ENCODE data around the gene C19orf12. TPM values are rescaled to one million over a fixed set of nuclear protein-coding genes. Genes with fewer than 3 reads are reported as not detected.
"Not testable (repeated sequence)": the region's sequence is repeated elsewhere in the genome, so short reads cannot be mapped to it uniquely, and the experiment has no call there.

Gene C19orf12
- polyA plus RNA-seq, 1 donor, result 27.9 TPM

DNA sequence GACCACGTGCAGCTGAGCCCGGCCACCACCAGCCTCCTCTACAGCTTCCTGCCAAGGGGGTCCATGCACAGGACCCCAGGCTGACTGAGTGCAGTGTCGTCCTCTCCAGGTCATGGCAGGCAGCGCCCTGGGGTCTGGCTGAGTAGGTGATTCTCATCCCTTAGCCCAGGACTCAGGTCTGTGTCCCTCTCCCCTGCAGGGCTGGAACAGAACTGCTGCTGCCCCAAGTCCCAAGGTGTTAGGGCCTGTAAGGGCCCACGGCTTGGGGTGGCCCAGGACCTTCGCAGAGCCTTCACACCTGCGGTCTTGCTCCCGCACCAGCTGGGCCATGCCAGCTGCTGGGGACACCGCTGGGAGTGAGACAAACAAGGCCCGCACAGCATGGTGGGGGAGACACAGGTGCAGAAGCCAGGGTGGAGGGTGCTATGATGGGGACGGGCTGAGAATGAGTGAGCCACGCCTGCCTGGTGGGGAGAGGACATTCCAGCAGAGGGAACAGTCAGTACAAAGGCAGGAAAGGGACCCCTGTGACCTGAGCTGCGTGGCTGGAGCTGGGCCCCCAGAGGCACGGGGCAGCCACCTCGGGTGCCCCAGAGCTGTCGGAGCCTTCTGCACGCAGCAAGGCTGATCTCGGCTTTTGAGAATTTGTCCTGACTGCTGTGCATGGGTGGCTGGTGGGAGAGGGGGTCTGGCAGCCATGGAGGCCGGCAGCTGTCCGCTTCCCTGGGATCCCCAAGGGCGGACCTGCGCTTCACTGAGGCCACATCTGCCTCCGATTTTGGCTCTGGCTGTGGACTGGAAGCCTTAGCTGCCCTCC is 37.9 kb downstream of the C19orf12 start:
- no peak for DNase-seq

DNA sequence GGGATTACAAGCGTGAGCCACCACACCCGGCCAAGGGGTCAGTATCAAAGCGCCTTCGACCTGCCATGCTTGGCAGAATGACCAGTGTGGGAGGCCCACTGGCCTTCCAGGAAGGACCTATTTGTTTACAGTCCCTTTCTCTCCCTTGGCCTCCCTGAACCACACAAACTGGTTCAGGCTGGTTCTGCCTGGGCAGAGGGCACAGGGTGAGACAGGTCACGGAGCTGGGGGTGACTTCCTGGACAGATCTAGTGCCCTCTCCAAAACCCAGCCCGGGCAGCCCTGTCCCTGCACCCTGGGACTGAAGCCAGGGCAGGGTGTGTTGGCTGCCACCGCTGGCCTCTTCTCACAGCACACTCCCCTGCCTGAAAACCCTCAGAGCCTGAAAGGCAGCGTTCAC is 38.5 kb downstream of the C19orf12 start:
- no peak for DNase-seq

DNA sequence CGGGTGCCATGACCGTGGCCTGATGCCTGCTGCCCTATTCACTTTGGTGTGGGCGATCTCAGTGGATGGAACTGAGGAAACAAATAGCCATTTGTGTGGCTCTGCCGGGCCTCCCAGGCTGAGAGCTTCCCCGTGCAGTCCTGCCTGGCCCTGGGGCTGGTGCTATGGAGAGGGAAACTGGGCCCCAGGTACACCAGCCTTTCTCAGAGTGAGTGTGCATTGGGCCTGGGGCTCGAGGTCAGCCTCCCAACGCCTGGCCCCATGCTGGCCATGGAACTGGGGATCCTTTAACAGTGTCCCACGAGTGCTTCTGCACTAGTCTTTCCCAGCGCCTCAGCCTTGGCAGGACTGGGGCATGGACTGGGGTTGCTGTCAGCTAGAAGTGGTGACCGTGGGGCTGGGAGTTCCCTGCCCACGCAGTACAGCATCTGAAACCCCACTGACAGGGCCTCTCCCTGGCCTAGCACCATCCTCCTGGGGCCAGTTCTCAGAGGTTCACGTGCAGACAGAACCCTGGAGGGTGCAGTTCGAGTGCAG is 39.3 kb downstream of the C19orf12 start:
- no peak for DNase-seq

DNA sequence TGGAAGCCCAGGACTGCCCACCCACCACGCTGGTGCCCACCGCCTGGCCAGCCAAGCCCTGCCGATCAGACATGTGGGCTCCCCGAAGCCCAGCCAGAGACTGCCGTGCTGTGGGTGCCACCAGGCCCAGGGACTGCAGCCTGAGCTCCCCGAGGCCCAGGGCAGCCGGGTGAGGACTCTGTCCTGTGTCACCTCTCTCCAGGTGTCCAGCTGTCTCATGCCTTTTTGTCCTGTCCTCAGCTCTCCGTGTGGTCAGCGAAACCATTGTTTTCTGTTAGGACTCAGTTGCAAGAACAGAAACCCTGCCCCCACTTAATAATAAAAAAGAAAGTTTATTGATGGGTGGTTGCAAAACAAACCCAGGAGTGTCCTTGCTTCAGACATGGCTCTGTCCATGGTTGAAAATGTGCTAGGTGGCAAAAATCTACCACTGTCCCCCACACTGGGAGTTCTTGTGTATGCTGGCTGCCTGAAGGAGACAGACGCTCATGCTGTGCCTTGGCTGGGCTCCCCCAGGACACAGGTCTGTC is 39.9 kb downstream of the C19orf12 start:
- no peak for DNase-seq

DNA sequence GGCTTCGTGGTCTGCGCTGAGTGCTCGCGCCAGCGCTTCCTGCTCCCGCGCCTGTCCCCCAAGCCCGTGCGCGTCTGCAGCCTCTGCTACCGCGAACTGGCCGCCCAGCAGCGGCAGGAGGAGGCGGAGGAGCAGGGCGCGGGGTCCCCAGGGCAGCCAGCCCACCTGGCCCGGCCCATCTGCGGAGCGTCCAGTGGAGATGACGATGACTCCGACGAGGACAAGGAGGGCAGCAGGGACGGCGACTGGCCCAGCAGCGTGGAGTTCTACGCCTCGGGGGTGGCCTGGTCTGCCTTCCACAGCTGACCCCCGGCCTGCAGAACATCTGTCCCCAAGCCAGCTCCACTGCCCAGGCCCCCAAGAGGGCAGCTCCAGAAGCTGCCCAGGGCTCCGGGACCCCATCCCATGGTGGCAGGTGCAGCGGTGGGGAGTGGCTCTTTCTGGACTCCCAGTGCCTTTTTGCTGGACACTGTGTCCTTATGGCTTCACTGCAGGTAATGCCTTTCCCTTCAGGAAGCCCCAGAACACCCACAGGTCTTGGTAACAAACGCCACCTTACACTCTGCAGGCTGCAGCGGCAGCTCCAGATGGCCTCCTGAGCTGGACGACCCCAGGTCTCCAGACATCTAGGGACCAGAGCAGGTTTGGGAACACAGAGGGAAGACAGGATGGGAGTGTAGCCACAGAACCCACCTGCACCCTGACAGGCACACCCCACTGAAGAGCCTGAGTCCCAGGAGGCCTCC is 40.5 kb downstream of the C19orf12 start:
- DNase-seq, result no peak

- no peak for DNase-seq
These were observed 41.4 kb downstream of the C19orf12 start for GRCh38 chr19:29673451-29674371.

GRCh38 chr19:29672933-29673336 is 42.1 kb downstream of the C19orf12 start:
- no peak for DNase-seq

DNA sequence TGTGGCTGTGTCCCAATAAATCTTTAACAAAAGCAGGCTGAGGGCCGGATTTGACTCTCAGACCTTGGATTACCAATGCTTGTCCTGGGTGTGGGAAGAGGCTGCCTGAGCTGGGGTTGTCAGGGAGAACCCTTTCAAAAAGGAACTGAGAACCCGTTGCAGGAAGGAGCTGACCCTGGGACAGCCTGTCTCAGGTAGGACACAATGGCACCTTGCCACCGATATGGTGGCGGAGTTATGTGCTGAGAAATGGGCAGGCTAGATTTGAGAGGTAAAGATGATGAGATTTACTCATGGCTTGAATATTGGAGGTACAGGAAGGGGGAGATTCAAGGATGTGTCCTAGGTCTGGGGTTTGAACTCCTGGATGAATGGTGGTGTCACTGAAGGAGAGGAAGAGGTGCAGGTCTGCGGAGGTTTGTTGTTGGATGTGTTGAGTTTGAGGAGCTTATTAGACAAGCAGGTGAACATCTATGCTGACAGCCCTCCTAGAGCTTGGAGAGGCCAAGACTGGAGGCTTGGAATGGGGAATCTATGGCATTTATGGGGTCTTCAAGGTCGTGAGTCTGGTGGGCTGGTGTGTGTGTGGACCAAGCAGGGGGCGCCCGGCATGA is 42.6 kb downstream of the C19orf12 start:
- DNase-seq, result no peak

GRCh38 chr19:29671393-29672160 is 43.5 kb downstream of the C19orf12 start:
- no peak for DNase-seq

DNA sequence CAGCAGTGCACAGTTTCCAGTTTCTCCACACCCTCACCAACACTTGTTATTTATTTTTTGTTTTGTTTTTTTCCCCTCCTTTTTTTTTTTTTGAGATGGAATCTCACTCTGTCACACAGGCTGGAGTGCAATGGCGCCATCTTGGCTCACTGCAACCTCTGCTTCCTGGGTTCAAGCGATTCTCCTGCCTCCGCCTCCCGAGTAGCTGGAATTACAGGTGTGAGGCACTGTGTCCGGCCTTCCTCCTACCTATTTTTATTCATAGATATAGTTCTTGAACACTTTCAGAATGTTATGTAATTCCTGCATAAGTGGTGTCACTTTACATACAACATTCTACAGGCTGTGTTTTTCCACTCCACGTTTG is 44.1 kb downstream of the C19orf12 start:
- DNase-seq, result not testable (repeated sequence)

- DNase-seq, result no peak
These were observed 44.8 kb downstream of the C19orf12 start for GRCh38 chr19:29670255-29670654.

- no peak for DNase-seq
These were observed 46.1 kb downstream of the C19orf12 start for GRCh38 chr19:29668746-29669609.

GRCh38 chr19:29667901-29668341 is 47.1 kb downstream of the C19orf12 start:
- no peak for DNase-seq

DNA sequence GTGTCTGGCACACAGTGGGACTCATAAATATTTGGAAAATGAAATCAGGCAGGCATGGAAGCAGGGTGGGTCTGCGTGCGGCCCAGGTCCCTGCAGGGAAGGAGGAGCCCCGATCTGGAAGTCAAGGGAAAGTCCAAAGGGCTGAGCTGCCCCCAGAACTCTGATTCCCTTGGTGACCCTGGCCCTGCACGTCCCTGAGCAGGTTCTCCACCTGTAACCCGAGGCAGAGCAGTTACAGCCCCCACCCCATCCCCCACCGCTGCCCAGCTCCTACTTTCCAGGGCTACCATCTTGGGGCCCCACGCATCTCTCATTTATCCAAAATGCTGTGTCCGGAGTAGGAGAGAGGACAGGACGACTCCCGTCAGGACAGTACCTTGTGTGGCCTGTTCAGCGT is 47.7 kb downstream of the C19orf12 start:
- DNase-seq, result no peak

GRCh38 chr19:29666578-29667386 is 48.3 kb downstream of the C19orf12 start:
- DNase-seq, result no peak

DNA sequence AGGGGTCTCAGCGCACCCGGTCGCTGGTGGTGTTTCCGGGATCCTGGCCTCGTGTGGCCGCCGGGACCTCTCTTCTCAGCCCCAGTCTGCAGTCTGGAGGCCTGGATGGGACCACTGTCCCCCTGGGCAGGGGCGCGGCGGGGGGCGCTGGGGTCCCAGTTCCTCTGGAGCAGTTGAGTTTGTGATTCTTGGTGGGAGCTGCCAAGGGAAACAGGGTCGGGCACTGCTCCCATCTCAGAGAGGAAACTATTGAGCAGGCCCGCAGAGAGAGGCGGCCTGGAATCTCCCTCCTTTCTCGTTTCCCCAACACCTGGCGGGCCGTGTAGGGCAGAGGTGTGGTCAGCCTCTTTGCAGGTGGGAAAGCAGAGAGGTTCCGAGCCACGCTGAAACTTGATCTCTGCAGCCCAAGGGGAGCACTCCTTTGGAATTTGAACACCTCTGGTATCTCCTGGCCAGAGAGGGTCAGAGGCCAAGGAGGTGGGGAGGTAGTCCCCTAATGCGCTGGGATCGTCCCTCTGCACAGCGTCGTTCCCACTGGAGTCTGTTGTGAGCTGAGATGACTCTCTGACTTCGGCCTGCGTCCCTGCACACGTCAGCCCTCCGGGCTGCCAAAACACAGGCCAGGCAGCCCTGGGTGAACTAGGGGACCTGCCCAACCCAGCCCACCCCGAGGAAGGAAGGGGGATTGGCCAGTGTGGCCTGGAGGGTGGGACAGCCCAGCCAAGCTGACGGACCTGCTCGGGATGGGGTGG is 49.1 kb downstream of the C19orf12 start:
- no peak for DNase-seq

DNA sequence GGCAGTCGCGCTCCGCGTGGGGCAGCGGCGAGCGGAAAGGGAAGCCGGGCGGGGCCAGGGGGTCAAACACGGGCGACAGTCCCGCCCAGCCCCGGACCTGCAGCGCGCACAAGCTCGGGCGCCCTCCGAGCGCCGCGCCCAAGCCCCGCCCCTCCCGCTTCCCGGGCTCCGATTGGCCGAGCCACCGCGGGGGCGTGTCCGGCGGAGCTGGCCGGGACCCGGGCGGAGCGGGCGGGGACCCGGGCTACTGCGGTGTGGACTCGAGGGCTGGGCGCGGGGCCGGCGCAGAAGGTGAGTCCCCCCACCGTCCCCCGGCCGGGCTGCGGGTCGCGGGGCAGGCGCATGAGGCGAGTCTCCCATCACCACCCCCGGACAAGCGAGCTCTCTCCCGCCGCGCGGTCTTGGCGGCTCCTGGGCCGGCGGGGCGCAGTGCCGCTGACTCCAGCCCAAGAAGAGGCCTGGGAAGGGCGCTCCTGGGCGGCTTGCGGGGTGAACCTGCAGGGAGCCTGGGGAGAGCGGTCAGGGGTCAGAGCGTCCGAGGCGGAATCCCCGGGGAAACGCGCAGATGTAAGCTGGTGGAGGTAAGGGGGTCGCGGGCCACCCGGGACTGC is 49.7 kb downstream of the C19orf12 start, which contains the start of gene PLEKHF1:
TSS of gene PLEKHF1 (plus strand) at position 247 of the 611 bp plus-strand sequence. CDS start 8,379 bp downstream, outside the sequence.
- DNase-seq, result peak; percentile 83
